HepG2 (cell line): Measurements from ENCODE around the gene DRC7. TPM values are rescaled to one million over a fixed set of nuclear protein-coding genes. Genes with fewer than 3 reads are reported as not detected.

ENCODE experiments used
- CC2D1A ChIP-seq: sonication (generic); formaldehyde crosslinking; IDR thresholded peaks from 2 replicates; pipeline ENCODE4 v1.8.1; 2023; ENCODE audit warnings: mild to moderate bottlenecking, missing genetic modification reagents
- HIVEP1 ChIP-seq: sonication (generic); formaldehyde crosslinking; IDR thresholded peaks from 2 replicates; pipeline ENCODE4 v1.4.0; 2020; ENCODE audit warnings: mild to moderate bottlenecking, missing genetic modification reagents
- HOXA5 ChIP-seq: sonication (generic); formaldehyde crosslinking; IDR thresholded peaks from 2 replicates; pipeline ENCODE4 v1.4.0; 2020; ENCODE audit warnings: missing genetic modification reagents
- IKZF4 ChIP-seq: sonication (generic); formaldehyde crosslinking; IDR thresholded peaks from 2 replicates; pipeline ENCODE4 v1.5.1; 2020; ENCODE audit warnings: borderline replicate concordance, mild to moderate bottlenecking, low read depth, missing genetic modification reagents; ENCODE audit errors: not compliant biosample characterization
- LCORL ChIP-seq, 2 experiments: fragments of 450-650 bp in 1 of 2; sonication (generic) in 1 of 2; formaldehyde crosslinking in 1 of 2; IDR thresholded peaks; 2 replicates each; pipeline versions ENCODE4 v1.5.0 to v1.6.1; 2017 to 2020; ENCODE audit warnings: antibody characterized with exemption in 1 of 2, missing genetic modification reagents in 1 of 2
- MEIS2 ChIP-seq: sonication (generic); formaldehyde crosslinking; IDR thresholded peaks from 2 replicates; pipeline ENCODE4 v1.9.0; 2021; ENCODE audit warnings: mild to moderate bottlenecking, missing genetic modification reagents
- MIER3 ChIP-seq: IDR thresholded peaks from 2 replicates; pipeline ENCODE4 v1.6.1; 2016; ENCODE audit warnings: missing compliant biosample characterization, borderline replicate concordance
- NCOA2 ChIP-seq: sonication (generic); formaldehyde crosslinking; IDR thresholded peaks from 2 replicates; pipeline ENCODE4 v1.8.0; 2022; ENCODE audit warnings: inconsistent platforms
- NFYB ChIP-seq: sonication (generic); formaldehyde crosslinking; IDR thresholded peaks from 2 replicates; pipeline ENCODE4 v1.4.0; 2020; ENCODE audit warnings: missing genetic modification reagents
- PAX8 ChIP-seq: sonication (generic); formaldehyde crosslinking; IDR thresholded peaks from 2 replicates; pipeline ENCODE4 v1.8.0; 2022; ENCODE audit warnings: mild to moderate bottlenecking, missing genetic modification reagents, borderline replicate concordance
- PAXIP1 ChIP-seq: sonication (generic); formaldehyde crosslinking; conservative IDR thresholded peaks from 2 replicates; pipeline ENCODE4 v1.4.0; 2020; ENCODE audit warnings: mild to moderate bottlenecking, missing genetic modification reagents, moderate library complexity
- SKI ChIP-seq: fragments of 450-650 bp; IDR thresholded peaks from one replicate; pipeline ENCODE4 v1.6.1; 2018; ENCODE audit warnings: mild to moderate bottlenecking; ENCODE audit not compliant: partially characterized antibody
- SOX13 ChIP-seq, 3 experiments: fragments of 450-650 bp in 1 of 3; sonication (generic) in 1 of 3; formaldehyde crosslinking in 1 of 3; IDR thresholded peaks in 2 of 3; conservative IDR thresholded peaks in 1 of 3; 2 replicates each; pipeline versions ENCODE4 v1.5.0 to v1.6.1; 2016 to 2020; ENCODE audit warnings: antibody characterized with exemption in 1 of 3, mild to moderate bottlenecking in 1 of 3, missing compliant biosample characterization in 1 of 3, missing genetic modification reagents in 1 of 3, moderate library complexity in 1 of 3
- TEAD3 ChIP-seq: optimal IDR thresholded peaks from 2 replicates; pipeline ENCODE3; 2016; ENCODE audit warnings: borderline replicate concordance
- ZFX ChIP-seq: sonication (generic); formaldehyde crosslinking; IDR thresholded peaks from 2 replicates; pipeline ENCODE4 v1.4.0; 2020; ENCODE audit warnings: mild to moderate bottlenecking, low read depth, missing genetic modification reagents, moderate library complexity
- ZNF281 ChIP-seq: sonication (generic); formaldehyde crosslinking; IDR thresholded peaks from 2 replicates; pipeline ENCODE4 v1.4.0; 2020; ENCODE audit warnings: missing genetic modification reagents, borderline replicate concordance
- ZNF331 ChIP-seq: sonication (generic); formaldehyde crosslinking; IDR thresholded peaks from 2 replicates; pipeline ENCODE4 v1.4.0; 2020; ENCODE audit warnings: missing genetic modification reagents
- ZNF337 ChIP-seq: sonication (generic); formaldehyde crosslinking; IDR thresholded peaks from 2 replicates; pipeline ENCODE4 v1.5.1; 2020; ENCODE audit warnings: missing genetic modification reagents, low read depth, mild to moderate bottlenecking, borderline replicate concordance
- ZNF414 ChIP-seq: sonication (generic); formaldehyde crosslinking; IDR thresholded peaks from 2 replicates; pipeline ENCODE4 v1.5.0; 2020; ENCODE audit warnings: missing genetic modification reagents
- ZNF614 ChIP-seq: IDR thresholded peaks from 2 replicates; pipeline ENCODE4 v1.6.1; 2018; ENCODE audit warnings: missing biosample characterization, missing genetic modification reagents, inconsistent platforms, borderline replicate concordance
- ZNF616 ChIP-seq: sonication (generic); formaldehyde crosslinking; IDR thresholded peaks from 2 replicates; pipeline ENCODE4 v1.5.0; 2020; ENCODE audit warnings: low read depth, mild to moderate bottlenecking, missing genetic modification reagents
- ZNF788 ChIP-seq: sonication (generic); formaldehyde crosslinking; IDR thresholded peaks from 2 replicates; pipeline ENCODE4 v1.5.0; 2020; ENCODE audit warnings: mild to moderate bottlenecking, missing genetic modification reagents, borderline replicate concordance
- polyA plus RNA-seq, 8 experiments: library from polyadenylated mRNA; depleted of rRNA in 3 of 8; stranded (reverse) in 7 of 8; unstranded in 1 of 8; fragments of >200 nt; fragmentation: Illumina TruSeq in 4 of 8; extraction: Trizol in 4 of 8; gene quantifications; 2 replicates each; pipeline versions ENCODE4 v1.2.1 to v1.2.3, GENCODE V29; 2011 to 2016; ENCODE audit warnings: low read depth in 4 of 8, missing spikeins in 1 of 8, mixed read lengths in 1 of 8; ENCODE audit not compliant: insufficient read depth in 1 of 8
- total RNA-seq, 5 experiments: library from RNA; depleted of rRNA; stranded (reverse); fragments of >200 nt; fragmentation: Illumina TruSeq; extraction: Trizol; gene quantifications; 2 replicates each; pipeline ENCODE4 v1.2.3, GENCODE V29; 2016; ENCODE audit warnings: low read depth in 1 of 5

DRC7 gene
- total and polyA plus RNA-seq, 2 of the 13 experiments (the other 11 are each of a cell fraction or from before 2014, with no cell fraction given): 2.7 to 3.4 TPM

- TF ChIP-seq IKZF4 (CRISPR knock-in tag) (no peak), CC2D1A (CRISPR knock-in tag) (no peak), HOXA5 (CRISPR knock-in tag) (peak; percentile 52; the same call in 1 of the 2 replicates), HIVEP1 (CRISPR knock-in tag) (peak; percentile 61; the same call in 1 of the 2 replicates), ZNF337 (CRISPR knock-in tag) (no peak), LCORL (IDR thresholded peaks at IDR 0.05) (no peak; the same call in 1 of the 2 replicates), LCORL (CRISPR knock-in tag; IDR thresholded peaks at IDR 0.05) (peak; percentile 76; the same call in 1 of the 2 replicates), NCOA2 (CRISPR knock-in tag) (0 out of 2 replicates have a peak, but pooled peaks have one; percentile 25), PAX8 (CRISPR knock-in tag) (no peak), ZFX (CRISPR knock-in tag) (peak; percentile 83), MEIS2 (CRISPR knock-in tag) (peak; percentile 69; the same call in 1 of the 2 replicates), PAXIP1 (peak; percentile 90), MIER3 (peak; percentile 44; the same call in 1 of the 2 replicates), NFYB (CRISPR knock-in tag) (0 out of 2 replicates have a peak, but pooled peaks have one; percentile 8), ZNF414 (0 out of 2 replicates have a peak, but pooled peaks have one; percentile 1), ZNF788 (CRISPR knock-in tag) (peak; percentile 39; the same call in 1 of the 2 replicates), SKI (peak; percentile 38), ZNF331 (peak; percentile 74; the same call in 1 of the 2 replicates), SOX13 (IDR thresholded peaks at IDR 0.05) (peak; percentile 29; the same call in 1 of the 2 replicates), SOX13 (CRISPR knock-in tag; conservative IDR thresholded peaks at IDR 0.05 in 1 of 2, IDR thresholded peaks at IDR 0.05 in 1 of 2) (peak in 1 of 2 experiments; percentile 20; a peak in 1 of 4 replicates), TEAD3 (CRISPR knock-in tag) (peak; percentile 82), ZNF281 (CRISPR knock-in tag) (peak; percentile 37; the same call in 1 of the 2 replicates), ZNF614 (peak; percentile 27; the same call in 1 of the 2 replicates), ZNF616 (no peak)
Observed at GRCh38 chr16:57694231-57694724, 328 bp upstream of the DRC7 start (continued).
